ENCODE data around the gene FAM13B.
"Not testable (repeated sequence)": the region's sequence is repeated elsewhere in the genome, so short reads cannot be mapped to it uniquely, and the experiment has no call there.

- TF ChIP-seq POLR2A (IDR thresholded peaks at IDR 0.05), result not testable (repeated sequence)
- TF ChIP-seq, protein P1, sequence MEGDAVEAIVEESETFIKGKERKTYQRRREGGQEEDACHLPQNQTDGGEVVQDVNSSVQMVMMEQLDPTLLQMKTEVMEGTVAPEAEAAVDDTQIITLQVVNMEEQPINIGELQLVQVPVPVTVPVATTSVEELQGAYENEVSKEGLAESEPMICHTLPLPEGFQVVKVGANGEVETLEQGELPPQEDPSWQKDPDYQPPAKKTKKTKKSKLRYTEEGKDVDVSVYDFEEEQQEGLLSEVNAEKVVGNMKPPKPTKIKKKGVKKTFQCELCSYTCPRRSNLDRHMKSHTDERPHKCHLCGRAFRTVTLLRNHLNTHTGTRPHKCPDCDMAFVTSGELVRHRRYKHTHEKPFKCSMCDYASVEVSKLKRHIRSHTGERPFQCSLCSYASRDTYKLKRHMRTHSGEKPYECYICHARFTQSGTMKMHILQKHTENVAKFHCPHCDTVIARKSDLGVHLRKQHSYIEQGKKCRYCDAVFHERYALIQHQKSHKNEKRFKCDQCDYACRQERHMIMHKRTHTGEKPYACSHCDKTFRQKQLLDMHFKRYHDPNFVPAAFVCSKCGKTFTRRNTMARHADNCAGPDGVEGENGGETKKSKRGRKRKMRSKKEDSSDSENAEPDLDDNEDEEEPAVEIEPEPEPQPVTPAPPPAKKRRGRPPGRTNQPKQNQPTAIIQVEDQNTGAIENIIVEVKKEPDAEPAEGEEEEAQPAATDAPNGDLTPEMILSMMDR (IDR thresholded peaks at IDR 0.05), result not testable (repeated sequence)
These were observed 19.8 kb upstream of the FAM13B start for GRCh38 chr5:138052718-138053117.

Data from transverse colon (tissue), 3 donors.